Astrocyte (in vitro differentiated cells and primary cell): Measurements from ENCODE around the gene GFOD1.

Experiments
- CTCF ChIP-seq: IDR thresholded peaks from 2 replicates; pipeline ENCODE4 v1.5.1; 2011; ENCODE audit warnings: low read depth, mild to moderate bottlenecking, inconsistent platforms, low read length, moderate library complexity; ENCODE audit not compliant: insufficient read depth
- EZH2 ChIP-seq: IDR thresholded peaks from 2 replicates; pipeline ENCODE4 v1.6.1; 2012; ENCODE audit warnings: mild to moderate bottlenecking, low read length, inconsistent platforms; ENCODE audit not compliant: insufficient read depth

DNA sequence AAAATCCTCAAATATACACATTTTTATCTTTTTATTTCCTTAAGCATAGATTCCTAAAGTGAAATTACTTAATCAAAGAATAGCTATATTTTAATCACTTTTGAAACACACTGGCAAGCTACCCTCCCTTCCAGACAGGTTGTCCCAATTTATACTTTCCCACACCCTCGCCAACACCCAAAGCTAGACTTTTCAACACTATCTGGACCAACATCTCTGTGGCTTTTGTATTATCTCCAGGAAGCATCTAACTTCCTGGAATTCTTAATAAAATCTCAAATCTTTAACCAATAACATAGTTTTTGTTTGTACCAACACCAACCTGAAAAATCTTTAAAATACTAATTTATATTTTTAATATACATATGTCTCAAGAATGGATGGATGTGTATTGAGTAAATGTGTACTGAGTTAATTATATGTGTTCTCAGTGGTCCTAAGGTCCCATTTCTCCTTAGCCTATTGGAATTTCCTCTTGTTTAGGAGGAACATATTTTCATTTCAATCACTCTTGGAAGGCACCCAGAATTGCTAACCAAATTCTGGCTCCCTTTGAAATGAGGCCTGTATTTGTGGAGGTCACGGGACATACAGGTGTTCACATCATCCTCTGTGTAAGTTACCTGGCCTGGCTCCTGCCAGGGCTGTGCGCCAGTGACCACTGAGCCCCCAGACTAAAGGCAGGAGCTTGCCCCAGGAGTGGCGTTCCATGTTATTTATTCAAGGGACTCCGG is 17.4 kb upstream of the GFOD1 start:
- TF ChIP-seq CTCF (no peak), EZH2 (no peak)
